WTC11 (cell line): ENCODE measurements around the gene PPP1R1A. TPM values are rescaled to one million over a fixed set of nuclear protein-coding genes. Genes with fewer than 3 reads are reported as not detected.

ENCODE experiments used
- ATAC-seq: fragments of 200-7000 bp; cut with Tn5 transposase; 2 replicates; pipeline ENCODE4 v1.10.0; 2021; ENCODE audit warnings: mild to moderate bottlenecking, moderate library complexity
- CTCF ChIA-PET: fragments of 300-600 bp; sonication (Branson Sonifier 250); formaldehyde crosslinking; loops from one replicate; lab custom pipeline; 2021; ENCODE audit warnings: antibody characterized with exemption; lab: Charles Lee
- POLR2A ChIA-PET: fragments of 350-600 bp; sonication (Branson Sonifier 250); formaldehyde crosslinking; loops from one replicate; lab custom pipeline; 2021; ENCODE audit warnings: antibody characterized with exemption; lab: Charles Lee
- DNase-seq: peaks from one replicate; pipeline ENCODE4 v3.0.0; 2021; ENCODE audit warnings: low spot score
- H3K27ac Mint-ChIP-seq: 2 replicates; pipeline ENCODE4 v1.8.0; 2021; ENCODE audit warnings: mixed read lengths
- H3K27me3 Mint-ChIP-seq: 2 replicates; pipeline ENCODE4 v1.8.0; 2021; ENCODE audit warnings: low read depth, mild to moderate bottlenecking, moderate library complexity, mixed read lengths
- H3K36me3 Mint-ChIP-seq: 2 replicates; pipeline ENCODE4 v1.8.0; 2021; ENCODE audit warnings: mixed read lengths
- H3K4me1 Mint-ChIP-seq: 2 replicates; pipeline ENCODE4 v1.8.0; 2022; ENCODE audit warnings: mixed read lengths
- H3K4me3 Mint-ChIP-seq: 2 replicates; pipeline ENCODE4 v1.8.0; 2021; ENCODE audit warnings: mild to moderate bottlenecking, moderate library complexity, mixed read lengths
- H3K9me3 Mint-ChIP-seq: 2 replicates; pipeline ENCODE4 v1.8.0; 2021; ENCODE audit warnings: mixed read lengths
- FOXJ3 ChIP-seq: sonication (generic); formaldehyde crosslinking; IDR thresholded peaks from 2 replicates; pipeline ENCODE4 v1.9.0; 2021; ENCODE audit warnings: missing genetic modification reagents, mild to moderate bottlenecking, borderline replicate concordance
- KAT7 ChIP-seq: sonication (generic); formaldehyde crosslinking; IDR thresholded peaks from 2 replicates; pipeline ENCODE4 v1.8.1; 2023; ENCODE audit warnings: missing genetic modification reagents, mild to moderate bottlenecking, borderline replicate concordance
- NFATC4 ChIP-seq: fragments of 250-450 bp; sonication (Bioruptor Pico); IDR thresholded peaks from 2 replicates; pipeline ENCODE4 v1.9.0; 2021; ENCODE audit warnings: mild to moderate bottlenecking
- RELA ChIP-seq: sonication (generic); formaldehyde crosslinking; IDR thresholded peaks from 2 replicates; pipeline ENCODE4 v1.8.1; 2022; ENCODE audit warnings: missing genetic modification reagents, mild to moderate bottlenecking, borderline replicate concordance
- SMAD4 ChIP-seq: sonication (generic); formaldehyde crosslinking; IDR thresholded peaks from 2 replicates; pipeline ENCODE4 v1.8.0; 2022; ENCODE audit warnings: mild to moderate bottlenecking, missing genetic modification reagents
- ZNF219 ChIP-seq: sonication (generic); formaldehyde crosslinking; IDR thresholded peaks from 2 replicates; pipeline ENCODE4 v1.8.0; 2023; ENCODE audit warnings: missing genetic modification reagents, mild to moderate bottlenecking, borderline replicate concordance
- total RNA-seq: library from RNA; stranded (reverse); gene quantifications from 3 replicates; pipeline ENCODE4 v1.2.3, GENCODE V29; 2021
- TF ChIP-seq, protein P1 (sequence below): sonication (generic); formaldehyde crosslinking; IDR thresholded peaks from 2 replicates; pipeline ENCODE4 v1.8.0; 2023; ENCODE audit warnings: mild to moderate bottlenecking, missing genetic modification reagents
- TF ChIP-seq, protein P2 (sequence below): sonication (generic); formaldehyde crosslinking; IDR thresholded peaks from 2 replicates; pipeline ENCODE4 v1.8.1; 2022; ENCODE audit warnings: low read depth, mild to moderate bottlenecking, moderate library complexity, missing genetic modification reagents, borderline replicate concordance
- TF ChIP-seq, protein P3 (sequence below): sonication (generic); formaldehyde crosslinking; IDR thresholded peaks from 2 replicates; pipeline ENCODE4 v1.8.1; 2023; ENCODE audit warnings: mild to moderate bottlenecking, missing genetic modification reagents
- TF ChIP-seq, protein P4 (sequence below): sonication (generic); formaldehyde crosslinking; IDR thresholded peaks from 2 replicates; pipeline ENCODE4 v1.8.1; 2023; ENCODE audit warnings: mild to moderate bottlenecking, missing genetic modification reagents, moderate library complexity

The PPP1R1A gene
- total RNA-seq, 1 experiment from 2014 or later: 13.1 TPM

DNA sequence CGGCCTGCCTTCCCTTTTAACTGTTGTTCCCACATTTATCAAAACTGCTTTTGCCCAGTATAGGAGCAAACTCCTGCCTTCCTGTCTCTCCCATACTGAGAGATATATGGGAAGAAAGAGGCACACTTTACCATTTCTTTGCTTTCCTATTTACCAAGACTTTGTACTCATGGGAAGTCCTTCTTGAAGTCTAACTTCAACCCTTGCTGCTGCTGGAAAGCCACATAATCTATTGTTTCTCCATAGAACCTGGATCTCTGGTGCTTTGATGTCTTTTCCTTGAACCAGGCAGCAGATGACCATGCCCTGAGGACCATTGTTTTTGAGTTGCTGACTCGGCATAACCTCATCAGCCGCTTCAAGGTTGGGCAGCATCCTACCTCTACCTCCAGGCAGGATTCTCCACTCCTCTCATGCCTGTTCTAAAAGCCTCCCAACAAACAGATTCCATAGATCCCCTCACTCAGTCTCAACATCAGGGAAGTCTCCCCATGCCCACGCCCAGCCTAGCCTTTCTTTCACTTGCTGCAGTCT lies 18.4 kb downstream of the PPP1R1A start:
- CTCF ChIA-PET: interaction anchor here (1.7 to 4.7 kb wide), 5 partner anchors 10 to 132 kb away, joined by 4 to 134 read pairs (median 27); partner anchors contain the start of gene PDE1B
- Mint-ChIP-seq H3K4me1 (peaks cover 42% of the 10 kb centered on the region), H3K4me3 (no peak overlapping the region), H3K9me3 (no peaks in the 10 kb centered on the region), H3K27me3 (peaks cover 74% of the 10 kb centered on the region), H3K27ac (no peak overlapping the region), H3K36me3 (no peaks in the 10 kb centered on the region)
- DNase-seq (no peak), ATAC-seq (no peak)
- no peak for TF ChIP-seq NFATC4
- POLR2A ChIA-PET: no interaction called here

DNA sequence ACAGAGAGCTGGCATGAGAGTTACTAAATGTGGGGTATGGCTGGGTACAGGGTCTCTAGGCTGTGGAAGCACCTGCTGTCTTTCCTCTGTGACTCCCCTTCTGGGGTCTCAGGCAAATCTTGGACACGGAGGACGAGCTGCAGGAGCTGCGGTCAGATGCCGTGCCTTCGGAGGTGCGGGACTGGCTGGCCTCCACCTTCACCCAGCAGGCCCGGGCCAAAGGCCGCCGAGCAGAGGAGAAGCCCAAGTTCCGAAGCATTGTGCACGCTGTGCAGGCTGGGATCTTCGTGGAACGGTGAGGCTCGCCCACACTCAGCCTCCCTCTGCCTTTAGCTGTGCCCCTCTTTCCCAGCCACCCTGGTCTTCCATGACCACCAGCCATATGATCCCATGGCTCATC lies 19.4 kb downstream of the PPP1R1A start:
- POLR2A ChIA-PET: no interaction called here
- CTCF ChIA-PET: interaction anchor here (0.9 to 1.5 kb wide), 2 partner anchors 11 to 42 kb away, joined by 5 to 8 read pairs; no protein-coding TSS in a partner anchor
- no peak overlapping the region for H3K4me3 Mint-ChIP-seq
- TF ChIP-seq FOXJ3 (CRISPR knock-in tag) (no peak), RELA (CRISPR knock-in tag) (no peak)
- H3K27me3 Mint-ChIP-seq: peaks cover 84% of the 10 kb centered on the region
- no peaks in the 10 kb centered on the region for H3K36me3 Mint-ChIP-seq
- no peak for DNase-seq
- H3K4me1 Mint-ChIP-seq: peaks cover 49% of the 10 kb centered on the region
- ATAC-seq: no peak
- no peaks in the 10 kb centered on the region for H3K9me3 Mint-ChIP-seq
- no peak overlapping the region for H3K27ac Mint-ChIP-seq

DNA sequence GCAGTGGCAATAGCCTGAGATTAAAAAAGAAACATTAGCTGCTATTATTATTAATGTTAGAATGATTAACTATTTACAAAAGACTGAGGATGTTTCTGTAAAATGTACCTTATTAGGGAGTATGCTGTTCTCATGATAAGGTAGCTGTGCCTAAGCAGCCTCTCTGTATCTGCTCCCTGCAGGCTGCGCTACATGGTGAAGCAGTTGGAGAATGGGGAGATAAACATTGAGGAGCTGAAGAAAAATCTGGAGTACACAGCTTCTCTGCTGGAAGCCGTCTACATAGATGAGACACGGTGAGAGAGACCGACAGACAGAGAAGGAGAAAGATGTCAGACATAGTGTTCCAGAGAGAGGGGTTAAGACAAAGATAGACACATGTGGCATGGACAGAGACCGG lies 21.7 kb downstream of the PPP1R1A start:
- TF ChIP-seq, protein P1, sequence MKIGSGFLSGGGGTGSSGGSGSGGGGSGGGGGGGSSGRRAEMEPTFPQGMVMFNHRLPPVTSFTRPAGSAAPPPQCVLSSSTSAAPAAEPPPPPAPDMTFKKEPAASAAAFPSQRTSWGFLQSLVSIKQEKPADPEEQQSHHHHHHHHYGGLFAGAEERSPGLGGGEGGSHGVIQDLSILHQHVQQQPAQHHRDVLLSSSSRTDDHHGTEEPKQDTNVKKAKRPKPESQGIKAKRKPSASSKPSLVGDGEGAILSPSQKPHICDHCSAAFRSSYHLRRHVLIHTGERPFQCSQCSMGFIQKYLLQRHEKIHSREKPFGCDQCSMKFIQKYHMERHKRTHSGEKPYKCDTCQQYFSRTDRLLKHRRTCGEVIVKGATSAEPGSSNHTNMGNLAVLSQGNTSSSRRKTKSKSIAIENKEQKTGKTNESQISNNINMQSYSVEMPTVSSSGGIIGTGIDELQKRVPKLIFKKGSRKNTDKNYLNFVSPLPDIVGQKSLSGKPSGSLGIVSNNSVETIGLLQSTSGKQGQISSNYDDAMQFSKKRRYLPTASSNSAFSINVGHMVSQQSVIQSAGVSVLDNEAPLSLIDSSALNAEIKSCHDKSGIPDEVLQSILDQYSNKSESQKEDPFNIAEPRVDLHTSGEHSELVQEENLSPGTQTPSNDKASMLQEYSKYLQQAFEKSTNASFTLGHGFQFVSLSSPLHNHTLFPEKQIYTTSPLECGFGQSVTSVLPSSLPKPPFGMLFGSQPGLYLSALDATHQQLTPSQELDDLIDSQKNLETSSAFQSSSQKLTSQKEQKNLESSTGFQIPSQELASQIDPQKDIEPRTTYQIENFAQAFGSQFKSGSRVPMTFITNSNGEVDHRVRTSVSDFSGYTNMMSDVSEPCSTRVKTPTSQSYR (CRISPR knock-in tag): no peak
- TF ChIP-seq, protein P2, sequence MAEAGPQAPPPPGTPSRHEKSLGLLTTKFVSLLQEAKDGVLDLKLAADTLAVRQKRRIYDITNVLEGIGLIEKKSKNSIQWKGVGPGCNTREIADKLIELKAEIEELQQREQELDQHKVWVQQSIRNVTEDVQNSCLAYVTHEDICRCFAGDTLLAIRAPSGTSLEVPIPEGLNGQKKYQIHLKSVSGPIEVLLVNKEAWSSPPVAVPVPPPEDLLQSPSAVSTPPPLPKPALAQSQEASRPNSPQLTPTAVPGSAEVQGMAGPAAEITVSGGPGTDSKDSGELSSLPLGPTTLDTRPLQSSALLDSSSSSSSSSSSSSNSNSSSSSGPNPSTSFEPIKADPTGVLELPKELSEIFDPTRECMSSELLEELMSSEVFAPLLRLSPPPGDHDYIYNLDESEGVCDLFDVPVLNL (CRISPR knock-in tag): no peak
- no peak for TF ChIP-seq SMAD4 (CRISPR knock-in tag)
- TF ChIP-seq NFATC4: no peak
- TF ChIP-seq ZNF219 (CRISPR knock-in tag): no peak
- TF ChIP-seq, protein P3, sequence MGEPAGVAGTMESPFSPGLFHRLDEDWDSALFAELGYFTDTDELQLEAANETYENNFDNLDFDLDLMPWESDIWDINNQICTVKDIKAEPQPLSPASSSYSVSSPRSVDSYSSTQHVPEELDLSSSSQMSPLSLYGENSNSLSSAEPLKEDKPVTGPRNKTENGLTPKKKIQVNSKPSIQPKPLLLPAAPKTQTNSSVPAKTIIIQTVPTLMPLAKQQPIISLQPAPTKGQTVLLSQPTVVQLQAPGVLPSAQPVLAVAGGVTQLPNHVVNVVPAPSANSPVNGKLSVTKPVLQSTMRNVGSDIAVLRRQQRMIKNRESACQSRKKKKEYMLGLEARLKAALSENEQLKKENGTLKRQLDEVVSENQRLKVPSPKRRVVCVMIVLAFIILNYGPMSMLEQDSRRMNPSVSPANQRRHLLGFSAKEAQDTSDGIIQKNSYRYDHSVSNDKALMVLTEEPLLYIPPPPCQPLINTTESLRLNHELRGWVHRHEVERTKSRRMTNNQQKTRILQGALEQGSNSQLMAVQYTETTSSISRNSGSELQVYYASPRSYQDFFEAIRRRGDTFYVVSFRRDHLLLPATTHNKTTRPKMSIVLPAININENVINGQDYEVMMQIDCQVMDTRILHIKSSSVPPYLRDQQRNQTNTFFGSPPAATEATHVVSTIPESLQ (CRISPR knock-in tag): no peak
- no peak for TF ChIP-seq KAT7
- TF ChIP-seq, protein P4, sequence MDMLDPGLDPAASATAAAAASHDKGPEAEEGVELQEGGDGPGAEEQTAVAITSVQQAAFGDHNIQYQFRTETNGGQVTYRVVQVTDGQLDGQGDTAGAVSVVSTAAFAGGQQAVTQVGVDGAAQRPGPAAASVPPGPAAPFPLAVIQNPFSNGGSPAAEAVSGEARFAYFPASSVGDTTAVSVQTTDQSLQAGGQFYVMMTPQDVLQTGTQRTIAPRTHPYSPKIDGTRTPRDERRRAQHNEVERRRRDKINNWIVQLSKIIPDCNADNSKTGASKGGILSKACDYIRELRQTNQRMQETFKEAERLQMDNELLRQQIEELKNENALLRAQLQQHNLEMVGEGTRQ (CRISPR knock-in tag): no peak
- ATAC-seq: no peak
- Mint-ChIP-seq H3K4me1 (peaks cover 45% of the 10 kb centered on the region), H3K27ac (no peak overlapping the region), H3K9me3 (no peaks in the 10 kb centered on the region), H3K27me3 (peaks cover 96% of the 10 kb centered on the region), H3K4me3 (no peak overlapping the region), H3K36me3 (no peaks in the 10 kb centered on the region)
- DNase-seq: no peak
- ChIA-PET POLR2A (interaction anchor here (1.3 kb wide), 1 partner anchor 17 kb away, joined by 3 read pairs; the partner anchor contains the start of gene PDE1B), CTCF (interaction anchor here (0.8 to 6.4 kb wide), 7 partner anchors 10 to 167 kb away, joined by 4 to 60 read pairs (median 8); partner anchors contain the start of gene PDE1B)
